GM12891 (cell line): Measurements from ENCODE around the gene RUNX2.

Source experiments
- PAX5 ChIP-seq: IDR thresholded peaks from 2 replicates; pipeline ENCODE4 v1.6.1; 2011; ENCODE audit warnings: low read length, moderate library complexity, mild to moderate bottlenecking; ENCODE audit not compliant: insufficient read depth, severe bottlenecking
- POLR2A ChIP-seq: IDR thresholded peaks from 2 replicates; pipeline ENCODE4 v1.6.1; 2011; ENCODE audit warnings: low read depth, low read length, control low read depth
- POLR2AphosphoS5 ChIP-seq: IDR thresholded peaks from 2 replicates; pipeline ENCODE4 v1.6.1; 2011; ENCODE audit warnings: low read depth, low read length, control low read depth
- TAF1 ChIP-seq: IDR thresholded peaks from 2 replicates; pipeline ENCODE4 v1.6.1; 2011; ENCODE audit warnings: low read depth, low read length, control low read depth

DNA sequence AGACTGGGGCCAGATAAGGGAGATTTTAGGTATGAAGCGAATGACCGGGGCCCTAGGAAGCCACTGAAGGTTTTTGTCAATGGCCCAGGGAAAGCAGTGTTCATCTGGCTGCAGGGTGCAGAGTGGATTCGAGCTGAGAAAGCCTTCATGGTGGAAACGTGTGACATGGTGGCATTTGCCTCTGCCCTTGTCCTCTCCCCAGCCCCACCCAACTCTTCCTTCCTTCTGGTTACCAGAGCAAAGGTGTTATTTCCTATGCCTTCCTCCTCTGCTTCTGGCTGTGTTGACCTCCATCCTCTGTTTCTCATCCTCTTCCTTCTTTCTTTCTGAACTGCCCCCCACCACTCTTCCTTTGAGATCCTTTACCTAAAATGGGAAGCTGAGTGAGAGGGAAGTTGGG is 244.7 kb downstream of the RUNX2 start:
- TF ChIP-seq POLR2AphosphoS5 (no peak), POLR2A (no peak), TAF1 (no peak), PAX5 (no peak)
